SK-N-MC (cell line): ENCODE results near the gene C5orf34.
"Not testable (repeated sequence)": the region's sequence is repeated elsewhere in the genome, so short reads cannot be mapped to it uniquely, and the experiment has no call there.

Source experiments
- EZH2 ChIP-seq: fragments of 200-600 bp; sonication (generic); IDR thresholded peaks from one replicate; pipeline ENCODE4 v1.6.1; 2017; ENCODE audit warnings: antibody characterized with exemption
- POLR2AphosphoS5 ChIP-seq: IDR thresholded peaks from 2 replicates; pipeline ENCODE4 v1.6.1; 2012; ENCODE audit warnings: mild to moderate bottlenecking, low read depth, low read length, borderline replicate concordance

DNA sequence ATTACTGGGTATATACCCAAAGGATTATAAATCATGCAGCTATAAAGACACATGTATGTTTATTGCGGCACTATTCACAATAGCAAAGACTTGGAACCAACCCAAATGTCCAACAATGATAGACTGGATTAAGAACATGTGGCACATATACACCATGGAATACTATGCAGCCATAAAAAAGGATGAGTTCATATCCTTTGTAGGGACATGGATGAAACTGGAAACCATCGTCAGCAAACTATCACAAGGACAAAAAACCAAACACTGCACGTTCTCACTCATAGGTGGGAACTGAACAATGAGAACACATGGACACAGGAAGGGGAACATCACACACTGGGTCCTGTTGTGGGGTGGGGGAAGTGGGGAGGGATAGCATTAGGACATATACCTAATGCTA lies 49.5 kb downstream of the C5orf34 start:
- not testable (repeated sequence) for TF ChIP-seq EZH2, POLR2AphosphoS5
